Epithelial cell of proximal tubule (primary cell): ENCODE measurements around the gene PRKAR1A. TPM values are rescaled to one million over a fixed set of nuclear protein-coding genes. Genes with fewer than 3 reads are reported as not detected.

Experiments
- DNase-seq: peaks from one replicate; pipeline ENCODE4 v3.0.0-alpha.2; 2011; ENCODE audit warnings: low read depth
- H3K4me3 ChIP-seq: 2 replicates; pipeline ENCODE4 v1.5.1; 2011; ENCODE audit warnings: low read depth, mild to moderate bottlenecking, low read length
- total RNA-seq: library from RNA; depleted of rRNA; stranded (reverse); fragments of >200 nt; gene quantifications from 2 replicates; pipeline ENCODE4 v1.2.3, GENCODE V29; 2015
- TF ChIP-seq, protein P1 (sequence below): conservative IDR thresholded peaks from 2 replicates; pipeline ENCODE4 v1.5.1; 2012; ENCODE audit warnings: low read depth, mild to moderate bottlenecking, low read length

The PRKAR1A gene
- total RNA-seq, 1 donor from 2014 or later: 157 TPM

GRCh38 chr17:68562736-68563135, 50.5 kb downstream of the PRKAR1A start:
- no peak overlapping the region for H3K4me3 ChIP-seq
- TF ChIP-seq, protein P1, sequence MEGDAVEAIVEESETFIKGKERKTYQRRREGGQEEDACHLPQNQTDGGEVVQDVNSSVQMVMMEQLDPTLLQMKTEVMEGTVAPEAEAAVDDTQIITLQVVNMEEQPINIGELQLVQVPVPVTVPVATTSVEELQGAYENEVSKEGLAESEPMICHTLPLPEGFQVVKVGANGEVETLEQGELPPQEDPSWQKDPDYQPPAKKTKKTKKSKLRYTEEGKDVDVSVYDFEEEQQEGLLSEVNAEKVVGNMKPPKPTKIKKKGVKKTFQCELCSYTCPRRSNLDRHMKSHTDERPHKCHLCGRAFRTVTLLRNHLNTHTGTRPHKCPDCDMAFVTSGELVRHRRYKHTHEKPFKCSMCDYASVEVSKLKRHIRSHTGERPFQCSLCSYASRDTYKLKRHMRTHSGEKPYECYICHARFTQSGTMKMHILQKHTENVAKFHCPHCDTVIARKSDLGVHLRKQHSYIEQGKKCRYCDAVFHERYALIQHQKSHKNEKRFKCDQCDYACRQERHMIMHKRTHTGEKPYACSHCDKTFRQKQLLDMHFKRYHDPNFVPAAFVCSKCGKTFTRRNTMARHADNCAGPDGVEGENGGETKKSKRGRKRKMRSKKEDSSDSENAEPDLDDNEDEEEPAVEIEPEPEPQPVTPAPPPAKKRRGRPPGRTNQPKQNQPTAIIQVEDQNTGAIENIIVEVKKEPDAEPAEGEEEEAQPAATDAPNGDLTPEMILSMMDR: no peak
- no peak for DNase-seq

GRCh38 chr17:68564415-68565111, 52.3 kb downstream of the PRKAR1A start:
- TF ChIP-seq, protein P1: no peak
- no peak overlapping the region for H3K4me3 ChIP-seq
- no peak for DNase-seq

DNA sequence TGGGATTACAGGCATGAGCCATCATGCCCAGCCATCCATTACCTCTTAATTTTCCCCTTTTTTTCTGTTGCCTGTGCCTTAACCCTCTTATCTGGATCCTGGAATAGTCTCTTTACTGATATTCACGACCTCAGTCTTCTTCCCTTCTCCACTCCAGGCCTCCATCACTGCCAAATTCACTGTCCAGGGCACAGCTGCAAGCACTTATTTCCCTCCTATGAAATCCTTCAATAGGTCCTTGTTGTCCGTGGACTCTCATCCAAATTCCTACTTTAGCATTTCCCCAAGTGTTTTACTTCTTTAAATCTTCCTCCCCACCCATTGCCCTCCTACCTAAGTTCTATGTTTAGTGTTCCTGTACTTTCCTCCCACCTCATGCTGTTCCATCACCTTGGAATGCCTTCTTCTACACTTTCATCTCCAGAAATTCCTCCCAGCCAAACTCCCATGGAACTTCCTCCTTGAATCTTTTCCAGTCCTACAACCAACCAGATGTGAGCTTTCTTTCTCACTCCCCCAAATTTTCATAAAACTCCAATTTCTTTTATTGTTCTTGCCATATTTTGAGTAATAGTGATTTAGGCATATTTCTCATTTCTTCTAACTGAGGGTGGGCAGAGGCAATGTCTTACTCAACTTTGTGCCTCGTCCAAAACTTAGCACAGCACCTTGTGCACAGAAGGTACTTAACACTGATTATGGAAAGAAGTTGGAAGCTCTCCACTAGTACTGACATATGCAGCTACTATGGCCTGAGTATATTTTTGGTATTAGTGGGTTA, 53.6 kb downstream of the PRKAR1A start:
- H3K4me3 ChIP-seq: no peak overlapping the region
- TF ChIP-seq, protein P1: no peak
- no peak for DNase-seq

GRCh38 chr17:68566442-68566738, 54.2 kb downstream of the PRKAR1A start:
- no peak overlapping the region for H3K4me3 ChIP-seq
- DNase-seq: no peak
- TF ChIP-seq, protein P1: no peak

- DNase-seq: no peak
- no peak overlapping the region for H3K4me3 ChIP-seq
- TF ChIP-seq, protein P1: no peak
Measured at GRCh38 chr17:68567035-68567434, 54.8 kb downstream of the PRKAR1A start.

DNA sequence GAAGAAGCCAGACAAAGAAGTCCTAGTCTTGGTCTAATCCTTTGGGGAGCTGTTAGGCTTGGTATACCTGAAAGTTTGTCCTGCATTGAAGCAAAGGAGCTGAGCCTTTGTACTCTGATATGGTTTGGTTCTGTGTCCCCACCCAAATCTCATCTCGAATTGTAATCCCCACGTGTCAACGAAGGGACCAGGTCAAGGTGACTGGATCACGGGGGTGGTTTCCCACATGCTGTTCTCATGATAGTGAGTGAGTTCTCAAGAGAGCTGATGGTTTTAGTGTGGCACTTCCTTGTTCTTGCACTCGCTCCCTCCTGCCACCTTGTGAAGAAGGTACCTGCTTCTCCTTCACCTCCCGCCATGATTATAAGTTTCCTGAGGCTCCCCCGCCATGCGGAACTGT, 55.4 kb downstream of the PRKAR1A start:
- H3K4me3 ChIP-seq: no peak overlapping the region
- DNase-seq: no peak
- TF ChIP-seq, protein P1: no peak

- DNase-seq: no peak
- no peak overlapping the region for H3K4me3 ChIP-seq
- TF ChIP-seq, protein P1: no peak
Measured at GRCh38 chr17:68568581-68568980, 56.4 kb downstream of the PRKAR1A start.
